Stimulated activated CD8-positive, alpha-beta memory T cell treated with anti-CD3 and anti-CD28 coated beads, Interleukin-7, amount 100 ng/mL, for 4 hours (primary cell): ENCODE data around the gene PRTG.

Experiments
- DNase-seq, 2 donors: peaks; one replicate each; pipeline ENCODE4 v3.0.0-alpha.2; 2020; ENCODE audit warnings: low read depth in 2 of 2

PRTG gene

DNA sequence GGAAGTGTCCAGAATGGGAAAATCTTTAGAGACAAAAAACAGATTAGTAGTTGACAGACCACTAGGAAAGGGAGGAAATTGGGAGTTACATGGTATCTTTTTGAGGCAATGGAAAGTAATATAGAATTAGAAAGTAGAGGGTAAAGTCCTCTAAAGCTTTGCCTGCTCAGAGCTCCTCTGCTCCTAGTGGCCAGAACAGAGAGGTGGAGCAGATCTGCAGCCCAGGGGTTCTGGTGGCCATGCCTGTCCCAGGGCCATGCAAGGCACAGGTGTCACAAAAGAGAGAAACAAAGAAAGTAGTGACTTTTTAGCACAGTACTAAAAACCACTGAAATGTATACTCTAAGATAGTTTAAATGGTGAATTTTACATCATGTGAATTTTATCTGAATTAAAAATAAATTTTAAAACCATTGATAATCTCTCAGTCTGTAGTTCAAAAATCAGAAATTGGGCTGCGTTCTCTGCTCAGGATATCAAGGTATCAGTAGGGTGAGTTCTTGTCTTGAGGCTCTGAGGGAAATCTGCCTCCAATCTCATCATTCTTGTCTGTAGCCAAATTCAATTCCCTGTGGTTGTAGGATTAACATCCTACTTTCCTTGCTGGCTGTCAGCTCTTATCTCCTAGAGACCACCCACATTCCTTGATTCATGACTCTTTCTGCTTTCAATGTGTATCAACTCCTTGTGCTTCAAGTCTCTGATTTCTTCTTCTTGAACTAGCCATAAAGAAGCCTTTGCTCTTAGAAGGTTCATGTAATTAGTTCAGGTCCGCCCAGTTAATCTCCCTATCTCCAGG is 178.4 kb downstream of the PRTG start:
- no peak for DNase-seq

DNA sequence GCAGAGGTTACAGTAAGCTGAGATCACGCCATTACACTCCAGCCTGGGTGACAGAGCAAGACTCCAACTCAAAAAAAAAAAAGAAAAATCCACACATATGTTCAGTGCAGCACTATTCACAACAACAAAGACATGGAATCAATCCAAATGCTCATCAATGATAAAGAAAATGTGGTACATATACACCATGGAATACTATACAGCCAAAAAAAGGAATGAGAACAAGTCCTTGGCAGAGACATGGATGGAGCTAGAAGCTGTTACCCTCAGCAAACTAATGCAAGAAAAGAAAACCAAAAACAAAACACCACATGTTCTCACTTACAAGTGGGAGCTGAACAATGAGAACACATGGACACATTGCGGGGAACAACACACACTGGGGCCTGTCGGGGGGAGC is 180.4 kb downstream of the PRTG start:
- DNase-seq, result no peak
